Dedifferentiated amniotic fluid mesenchymal stem cell (primary cell): Measurements from ENCODE around the gene WDR20.
"Not testable (repeated sequence)": the region's sequence is repeated elsewhere in the genome, so short reads cannot be mapped to it uniquely, and the experiment has no call there.

Source experiments
- DNase-seq: peaks from one replicate; pipeline ENCODE4 v3.0.0-alpha.2; 2016; ENCODE audit errors: extremely low spot score

WDR20 gene

DNA sequence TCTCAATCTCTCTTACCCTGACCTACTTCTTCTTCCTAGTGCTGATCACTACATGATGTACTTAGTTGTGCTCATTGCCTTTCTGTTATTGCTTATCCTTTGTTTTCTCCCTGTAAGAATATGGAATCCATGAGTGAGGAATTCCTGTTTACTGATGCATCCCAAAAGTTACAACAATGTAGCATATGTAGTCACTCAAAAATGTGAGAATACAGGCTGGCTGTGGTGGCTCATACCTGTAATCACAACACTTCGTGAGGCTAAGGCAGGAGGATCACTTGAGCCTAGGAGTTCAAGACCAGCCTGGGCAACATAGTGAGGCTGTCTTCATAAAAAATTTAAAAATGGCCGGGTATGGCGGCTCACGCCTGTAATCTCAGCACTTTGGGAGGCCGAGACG, 8.0 kb upstream of the WDR20 start:
- no peak for DNase-seq

DNA sequence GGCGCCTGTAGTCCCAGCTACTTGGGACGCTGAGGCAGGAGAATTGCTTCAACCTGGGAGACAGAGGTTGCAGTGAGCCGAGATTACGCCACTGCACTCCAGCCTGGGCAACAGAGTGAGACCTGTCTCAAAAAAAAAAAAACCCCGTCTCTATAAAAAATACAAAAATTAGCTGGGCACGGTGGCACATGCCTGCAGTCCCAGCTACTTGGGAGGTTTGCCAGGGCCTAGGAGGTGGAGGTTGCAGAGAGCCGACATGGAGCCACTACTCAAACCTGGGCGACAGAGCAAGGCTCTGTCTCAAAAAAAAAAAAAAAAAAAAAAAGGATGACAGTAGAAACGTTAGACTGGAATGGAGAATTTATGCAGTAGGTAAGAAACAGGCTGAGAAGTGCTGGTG, 5.7 kb upstream of the WDR20 start:
- DNase-seq: not testable (repeated sequence)

DNA sequence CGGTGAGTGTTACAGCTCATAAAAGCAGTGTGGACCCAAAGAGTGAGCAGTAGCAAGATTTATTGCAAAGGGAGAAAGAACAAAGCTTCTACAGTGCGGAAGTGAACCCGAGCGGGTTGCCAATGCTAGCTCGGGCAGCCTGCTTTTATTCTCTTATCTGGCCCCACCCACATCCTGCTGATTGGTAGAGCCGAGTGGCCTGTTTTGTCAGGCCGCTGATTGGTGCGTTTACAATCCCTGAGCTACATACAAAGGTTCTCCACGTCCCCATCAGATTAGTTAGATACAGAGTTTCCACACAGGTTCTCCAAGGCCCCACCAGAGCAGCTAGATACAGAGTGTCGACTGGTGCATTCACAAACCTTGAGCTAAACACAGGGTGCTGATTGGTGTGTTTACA, 5.0 kb upstream of the WDR20 start:
- DNase-seq: not testable (repeated sequence)

DNA sequence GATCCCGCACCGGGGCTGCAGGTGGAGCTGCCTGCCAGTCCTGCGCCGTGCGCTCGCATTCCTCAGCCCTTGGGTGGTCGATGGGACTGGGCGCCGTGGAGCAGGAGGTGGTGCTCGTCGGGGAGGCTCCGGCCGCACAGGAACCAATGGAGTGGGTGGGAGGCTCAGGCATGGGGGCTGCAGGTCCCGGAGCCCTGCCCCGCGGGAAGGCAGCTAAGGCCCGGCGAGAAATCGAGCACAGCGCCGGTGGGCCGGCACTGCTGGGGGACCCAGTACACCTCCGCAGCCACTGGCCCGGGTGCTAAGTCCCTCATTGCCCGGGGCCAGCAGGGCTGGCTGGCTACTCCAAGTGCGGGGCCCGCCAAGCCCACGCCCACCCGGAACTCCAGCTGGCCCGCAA, 4.2 kb upstream of the WDR20 start:
- not testable (repeated sequence) for DNase-seq

DNA sequence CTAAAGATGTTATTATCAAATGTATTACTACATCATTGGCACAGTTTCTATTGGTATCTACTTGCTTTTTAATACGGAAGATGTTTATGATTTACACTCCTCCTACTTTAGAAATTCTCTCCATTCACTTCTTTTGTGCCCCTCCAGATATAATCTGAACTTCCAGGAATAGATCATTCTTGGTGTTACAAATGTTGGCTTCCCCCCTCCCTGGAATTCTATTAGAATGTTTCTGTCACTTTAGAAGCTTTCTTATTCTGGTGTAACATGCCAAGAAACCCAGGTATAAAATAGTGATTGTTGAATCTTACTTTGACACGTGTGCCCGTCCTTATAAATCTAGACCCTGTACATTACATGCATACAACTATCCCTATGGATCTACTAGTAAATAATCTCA, 1.2 kb upstream of the WDR20 start:
- no peak for DNase-seq

DNA sequence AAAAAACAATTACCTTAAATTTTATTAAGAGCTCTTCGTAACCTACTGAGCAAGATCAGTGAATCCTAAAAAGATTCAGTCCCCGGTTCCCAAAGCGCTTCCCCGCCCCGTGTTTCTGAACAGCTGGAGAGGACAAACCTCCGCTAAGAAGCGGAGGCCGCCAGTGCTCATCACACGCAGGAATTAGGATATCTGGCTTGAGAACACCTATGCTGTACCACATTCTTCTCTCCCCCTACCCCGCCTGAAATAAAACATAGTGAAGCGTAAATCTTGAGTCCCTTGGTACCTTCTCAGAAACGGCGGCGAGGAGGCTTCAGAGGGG, 774 bp upstream of the WDR20 start:
- DNase-seq: no peak

DNA sequence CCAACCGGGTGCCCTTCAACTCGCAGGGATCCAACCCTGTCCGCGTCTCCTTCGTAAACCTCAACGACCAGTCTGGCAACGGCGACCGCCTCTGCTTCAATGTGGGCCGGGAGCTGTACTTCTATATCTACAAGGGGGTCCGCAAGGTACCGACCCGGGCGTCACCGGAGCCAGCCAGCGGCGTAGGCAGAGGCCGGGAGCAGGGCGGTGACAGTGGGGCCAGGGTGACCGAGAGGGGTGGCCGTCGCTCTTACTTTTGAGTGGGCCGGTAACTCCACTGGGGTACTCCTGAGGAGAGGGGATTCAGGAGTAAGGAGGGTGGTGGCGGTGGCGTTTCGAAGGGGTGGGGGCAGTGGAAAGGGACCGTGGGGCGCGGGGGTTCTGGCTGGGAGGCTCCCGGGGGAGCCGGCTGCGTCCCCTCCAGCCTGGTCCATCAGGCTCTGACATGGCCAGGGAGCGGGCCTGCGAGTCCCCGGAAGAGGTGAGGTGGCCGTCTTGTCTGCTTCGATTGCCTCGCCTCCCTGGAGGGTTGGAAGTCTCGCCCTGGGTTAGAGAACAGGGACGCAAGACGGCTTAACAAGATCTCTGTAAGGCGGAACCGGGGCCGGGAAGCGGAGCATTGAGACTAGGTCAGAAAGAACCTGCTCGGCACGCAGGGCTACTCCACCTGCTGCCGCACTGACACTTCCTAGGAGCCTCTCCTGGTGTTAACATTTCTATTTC, 491 bp downstream of the WDR20 start:
- DNase-seq: no peak

DNA sequence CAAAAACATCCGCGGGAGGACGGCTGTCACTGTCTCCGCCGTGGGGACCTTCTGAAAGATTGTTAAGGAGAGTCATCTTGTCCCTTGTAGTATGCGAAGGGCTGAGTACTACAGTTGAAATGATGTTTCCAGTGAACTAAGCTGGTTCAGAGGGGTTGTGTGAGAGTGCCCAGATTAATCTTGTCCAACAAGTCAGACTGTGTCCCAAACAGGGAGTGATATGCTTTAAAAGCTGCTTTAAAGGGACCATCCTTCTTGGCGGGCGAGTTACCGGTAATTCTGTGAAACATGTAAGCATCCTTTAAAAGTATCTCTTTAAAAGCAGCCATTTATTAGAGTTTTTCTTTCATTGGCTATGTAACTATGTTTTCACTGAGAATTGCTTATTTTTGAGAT, 1.1 kb downstream of the WDR20 start:
- DNase-seq: no peak

DNA sequence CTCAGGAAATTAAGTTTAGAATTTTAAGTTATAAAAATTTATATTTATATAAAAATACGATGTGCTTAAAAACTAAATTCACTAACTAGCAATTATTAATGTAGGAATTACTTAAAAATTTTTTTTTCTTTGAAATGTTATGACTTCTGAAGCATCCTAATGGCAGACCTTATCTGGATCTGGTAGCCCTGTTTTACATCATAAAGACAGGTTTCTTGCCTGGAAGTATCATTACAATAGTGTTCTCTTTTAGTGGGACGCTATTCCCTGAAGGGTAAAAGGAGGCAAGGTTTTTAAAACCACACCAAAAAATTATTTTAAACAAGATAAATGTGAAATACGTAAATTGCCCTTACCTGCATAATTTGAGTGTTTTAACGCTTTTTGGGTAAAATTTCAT, 2.1 kb downstream of the WDR20 start:
- DNase-seq: no peak

DNA sequence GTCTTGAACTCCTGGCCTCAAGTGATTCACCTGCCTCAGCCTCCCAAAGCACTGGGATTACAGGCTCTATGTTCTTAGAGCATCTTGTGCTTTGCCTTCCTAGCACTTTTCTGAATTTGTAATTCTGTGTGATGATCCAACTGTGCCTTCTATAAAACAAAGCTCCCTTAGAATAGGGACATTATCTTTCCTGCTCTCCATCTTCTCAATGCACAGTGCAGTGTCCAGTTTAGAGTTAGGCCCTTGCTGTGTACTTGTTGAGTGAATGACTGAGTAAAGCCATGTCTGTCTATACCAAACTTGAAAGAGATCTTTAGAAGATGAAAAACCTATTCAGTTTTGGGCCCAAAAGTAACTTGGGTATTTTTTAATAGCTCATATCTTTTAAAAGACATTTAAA, 5.2 kb downstream of the WDR20 start:
- no peak for DNase-seq

DNA sequence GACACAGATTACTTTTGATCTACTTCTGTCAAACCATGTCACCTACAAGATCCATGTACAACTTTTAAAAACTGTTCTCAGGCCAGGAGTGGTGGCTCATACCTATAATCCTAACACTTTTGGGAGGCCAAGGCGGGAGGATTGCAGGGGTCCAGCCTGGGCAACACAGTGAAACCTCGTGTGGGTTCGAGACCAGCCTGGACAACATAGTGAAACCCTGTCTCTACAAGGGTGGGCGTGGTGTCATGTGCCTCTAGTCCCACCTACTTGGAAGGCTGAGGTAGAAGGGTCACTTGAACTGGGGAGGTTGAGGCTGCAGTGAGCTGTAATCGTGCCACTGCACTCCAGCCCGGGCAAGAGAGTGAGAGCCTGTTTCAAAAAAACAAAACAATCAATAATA, 5.7 kb downstream of the WDR20 start:
- DNase-seq: no peak

DNA sequence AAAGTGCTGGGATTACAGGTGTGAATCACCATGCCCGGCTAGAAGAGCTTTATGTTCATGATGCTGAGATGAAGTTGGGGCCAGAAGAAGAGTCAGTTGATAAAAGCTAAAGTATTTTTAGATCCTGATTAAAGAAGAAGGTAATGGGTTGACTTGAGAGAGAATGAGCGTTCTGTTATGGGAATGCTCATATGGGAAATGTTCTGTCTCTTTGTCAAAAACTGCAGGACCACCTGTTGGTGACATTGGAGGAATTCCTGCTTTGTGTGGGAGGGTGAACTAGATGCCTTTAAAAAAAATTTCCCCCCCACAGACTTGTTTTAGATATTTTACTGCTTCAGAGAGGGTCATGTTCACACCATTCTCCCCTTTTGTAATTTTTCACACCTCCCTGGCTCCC, 6.7 kb downstream of the WDR20 start:
- no peak for DNase-seq

DNA sequence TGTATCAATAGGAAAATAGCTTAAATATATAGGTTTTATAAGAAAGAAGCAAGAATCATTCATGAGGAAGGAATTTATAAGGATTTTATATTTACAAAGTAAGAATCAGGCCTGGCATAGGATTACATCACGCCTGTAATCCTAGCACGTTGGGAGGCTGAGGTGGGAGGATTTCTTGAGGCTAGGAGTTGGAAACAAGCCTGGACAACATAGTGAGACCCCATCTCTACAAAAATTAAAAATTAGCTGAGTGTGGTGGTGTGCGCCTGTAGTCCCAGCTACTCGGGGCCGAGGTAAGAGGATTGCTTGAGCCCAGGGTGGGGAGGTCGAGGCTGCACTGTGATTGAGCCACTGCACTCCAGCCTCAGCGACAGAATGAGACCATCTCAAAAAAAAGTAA, 10.4 kb downstream of the WDR20 start:
- no peak for DNase-seq

DNA sequence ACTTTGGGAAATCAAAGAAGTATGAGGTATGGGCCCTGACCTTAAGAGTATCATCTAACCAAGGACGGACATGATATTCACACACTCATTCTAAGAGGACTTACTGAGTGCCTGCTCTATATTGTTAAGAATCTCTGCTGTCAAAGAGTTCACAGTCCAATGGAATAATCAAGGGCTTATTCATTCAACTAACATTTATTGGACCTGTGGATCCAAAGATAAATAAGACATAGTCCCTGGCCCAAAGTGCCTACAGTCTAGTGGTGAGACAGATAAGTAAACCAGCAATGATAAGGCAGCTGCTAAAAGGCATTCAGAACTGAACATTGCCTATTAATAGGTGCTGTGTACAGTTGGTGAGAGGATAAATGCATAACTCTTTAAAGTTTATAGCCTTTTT, 11.0 kb downstream of the WDR20 start:
- no peak for DNase-seq

DNA sequence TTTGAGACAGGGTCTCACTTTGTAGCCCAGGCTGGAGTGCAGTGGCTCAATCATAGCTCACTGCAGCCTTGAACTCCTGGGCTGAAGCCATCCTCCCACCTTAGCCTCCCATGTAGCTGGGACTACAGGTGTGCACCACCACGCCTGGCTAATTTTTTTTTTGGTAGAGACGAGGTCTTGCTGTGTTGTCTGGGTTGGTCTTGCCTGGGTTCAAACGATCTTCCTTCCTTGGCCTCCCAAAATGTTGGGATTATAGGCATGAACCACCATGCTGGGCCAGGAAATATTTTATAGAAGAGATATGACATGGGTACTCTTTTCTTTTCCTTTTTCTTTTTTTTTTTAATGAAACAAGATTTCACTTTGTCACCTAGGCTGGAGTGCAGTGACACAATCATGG, 11.7 kb downstream of the WDR20 start:
- not testable (repeated sequence) for DNase-seq

DNA sequence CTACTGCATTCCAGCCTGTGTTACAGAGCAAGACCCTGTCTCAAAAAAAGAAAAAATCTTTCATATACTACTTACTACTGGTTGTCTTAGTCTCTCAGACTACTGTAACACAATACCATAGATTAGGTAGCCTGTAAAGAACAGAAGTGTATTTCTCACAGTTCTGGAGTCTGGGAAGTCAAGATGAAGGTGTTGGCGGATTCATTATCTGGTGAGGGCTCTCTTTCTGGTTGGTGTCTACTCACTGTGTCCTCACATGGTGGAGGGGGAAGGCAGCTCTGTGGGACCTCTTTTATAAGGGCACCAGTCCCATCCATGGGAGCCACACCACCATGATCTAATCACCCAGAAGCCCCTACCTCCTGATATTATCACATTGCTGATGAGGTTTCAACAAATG, 14.4 kb downstream of the WDR20 start:
- no peak for DNase-seq

DNA sequence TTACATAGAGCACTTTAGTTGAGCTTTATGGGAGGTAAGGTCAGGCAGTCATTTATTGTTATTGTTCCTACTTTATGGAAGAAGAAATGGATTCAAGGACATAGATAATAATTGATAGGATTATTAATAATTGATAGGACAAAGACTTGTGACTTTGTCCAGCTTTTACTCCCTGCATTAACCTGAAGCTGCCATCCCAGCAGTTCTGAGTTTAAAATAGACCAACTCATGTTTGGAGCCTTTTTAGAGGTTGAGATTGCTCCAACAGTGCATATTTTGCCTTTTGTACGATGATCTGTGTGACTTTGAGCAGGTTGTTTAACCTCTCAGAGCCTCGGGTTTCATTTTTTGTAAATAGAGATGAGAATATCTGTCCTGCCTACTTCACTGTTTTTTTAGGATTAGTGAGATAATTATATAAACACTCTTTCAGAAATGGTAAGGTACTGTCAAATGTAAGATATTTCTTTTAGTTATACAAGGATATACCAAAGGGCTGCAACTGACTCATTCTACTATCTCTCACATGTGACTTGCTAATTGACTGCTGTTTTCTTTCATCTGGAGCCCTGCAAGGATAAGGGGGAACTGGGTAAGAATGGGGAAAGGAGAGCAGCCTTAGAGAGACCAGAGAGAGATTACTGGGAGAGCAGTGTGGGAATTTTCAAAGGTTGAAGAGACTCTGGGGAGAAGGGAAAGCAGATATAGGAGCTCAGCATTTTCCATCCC, 15.3 kb downstream of the WDR20 start:
- no peak for DNase-seq

DNA sequence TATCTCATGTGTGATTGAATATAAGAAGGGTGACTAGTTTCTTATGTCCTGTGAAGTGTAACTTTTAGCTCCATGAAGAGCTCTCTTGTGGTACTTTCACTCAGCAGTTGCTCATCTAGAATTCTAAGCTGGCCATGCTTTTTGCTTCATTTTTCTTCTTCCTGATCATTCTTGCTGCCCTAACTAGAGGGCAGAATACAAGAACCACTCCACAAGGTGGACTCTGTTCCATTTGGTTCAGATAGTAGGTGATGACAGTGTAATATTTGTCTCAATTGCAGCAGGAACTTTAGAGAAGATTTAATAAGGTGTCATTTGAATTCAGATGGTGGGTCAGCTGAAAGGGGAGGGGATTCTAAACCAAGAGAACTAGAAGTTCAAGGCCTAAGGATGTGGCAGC, 17.6 kb downstream of the WDR20 start:
- no peak for DNase-seq

DNA sequence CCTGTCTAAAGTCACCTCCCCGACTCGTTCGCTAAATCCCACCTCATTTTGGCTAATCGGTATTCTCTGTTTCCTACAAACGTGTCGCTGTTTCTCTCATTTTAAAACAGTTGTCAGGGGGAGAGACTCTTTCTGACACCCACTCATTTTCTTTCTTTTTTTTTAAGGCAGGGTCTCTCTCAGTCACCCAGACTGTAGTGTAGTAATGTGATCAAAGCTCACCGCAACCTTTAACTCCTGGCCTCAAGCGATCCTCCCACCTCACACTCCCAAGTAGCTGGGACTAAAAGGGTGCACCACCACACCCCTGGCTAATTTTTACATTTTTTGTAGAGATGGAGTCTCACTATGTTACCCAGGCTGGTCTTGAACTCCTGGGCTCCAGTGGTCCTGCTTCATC, 19.1 kb downstream of the WDR20 start:
- DNase-seq: no peak

DNA sequence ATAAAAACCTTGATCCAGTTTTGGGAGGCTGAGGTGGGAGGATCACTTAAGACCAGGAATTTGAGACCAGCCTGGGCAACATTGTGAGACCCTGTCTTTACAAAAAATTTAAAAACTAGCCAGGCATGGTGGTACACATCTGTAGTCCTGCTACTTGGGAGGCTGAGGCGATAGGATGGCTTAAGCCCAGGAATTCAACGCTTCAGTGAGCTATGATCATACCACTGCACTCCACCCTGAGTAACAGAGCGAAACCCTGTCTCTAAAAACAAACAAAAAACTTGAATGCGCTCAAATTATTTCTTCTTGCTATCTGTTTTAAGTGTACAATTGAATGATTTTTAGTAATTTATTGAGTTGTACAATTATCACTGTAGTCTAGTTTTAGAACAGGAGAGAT, 20.1 kb downstream of the WDR20 start:
- no peak for DNase-seq

DNA sequence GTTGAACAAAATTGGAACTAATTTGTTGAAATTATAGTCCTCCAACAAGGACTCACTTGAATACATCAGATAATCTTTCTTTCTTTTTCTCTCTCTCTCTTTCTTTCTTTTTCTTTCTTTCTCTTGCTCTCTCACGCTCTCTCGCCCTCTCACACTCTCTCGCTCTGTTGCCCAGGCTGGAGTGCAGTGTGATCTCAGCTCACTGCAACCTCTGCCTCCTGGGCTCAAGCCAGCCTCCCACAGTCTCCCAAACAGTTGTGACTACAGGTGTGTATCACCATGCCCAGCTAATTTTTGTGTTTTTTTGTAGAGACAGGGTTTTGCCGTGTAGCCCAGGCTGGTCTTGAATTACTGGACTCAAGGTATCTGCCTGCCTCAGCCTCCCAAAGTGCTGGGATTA, 22.8 kb downstream of the WDR20 start:
- no peak for DNase-seq

DNA sequence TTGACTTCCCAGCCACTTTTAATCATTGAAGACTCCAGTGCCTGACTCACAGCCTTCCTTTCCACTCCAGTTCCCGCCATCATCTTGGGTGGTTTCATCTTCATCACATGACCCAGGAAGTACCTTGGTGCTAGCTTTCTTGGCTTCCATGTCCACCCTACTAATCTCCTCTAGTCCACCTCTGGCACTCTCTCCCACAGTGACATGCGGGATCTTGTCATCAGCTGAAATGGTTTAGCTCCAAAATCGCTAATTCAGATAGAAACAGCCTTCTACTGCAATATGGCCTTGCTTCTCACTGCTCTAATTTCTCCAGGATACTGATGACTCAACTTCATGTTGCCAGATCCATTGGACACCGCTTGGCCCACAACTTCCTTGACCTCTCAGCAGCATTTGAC, 24.5 kb downstream of the WDR20 start:
- DNase-seq: no peak

DNA sequence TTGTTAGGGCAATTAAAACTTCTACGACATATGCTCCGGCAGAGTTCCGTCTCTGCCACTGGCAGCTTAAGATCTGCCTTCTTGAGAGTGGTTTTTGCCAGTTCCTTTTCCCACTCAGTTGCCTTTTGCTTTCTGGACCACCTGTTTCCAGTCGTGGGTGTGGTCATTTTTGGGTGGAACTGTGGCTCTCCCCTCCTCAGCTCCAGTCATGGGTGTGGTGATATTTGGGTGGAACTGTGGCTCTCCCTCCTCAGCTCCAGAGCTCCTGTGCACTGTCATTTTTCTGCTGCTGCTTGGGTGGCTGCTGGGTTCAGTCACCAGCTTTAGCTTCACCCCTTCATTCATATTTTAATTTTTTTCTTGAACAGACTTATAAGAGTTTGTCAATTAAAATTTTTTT, 25.3 kb downstream of the WDR20 start:
- no peak for DNase-seq

DNA sequence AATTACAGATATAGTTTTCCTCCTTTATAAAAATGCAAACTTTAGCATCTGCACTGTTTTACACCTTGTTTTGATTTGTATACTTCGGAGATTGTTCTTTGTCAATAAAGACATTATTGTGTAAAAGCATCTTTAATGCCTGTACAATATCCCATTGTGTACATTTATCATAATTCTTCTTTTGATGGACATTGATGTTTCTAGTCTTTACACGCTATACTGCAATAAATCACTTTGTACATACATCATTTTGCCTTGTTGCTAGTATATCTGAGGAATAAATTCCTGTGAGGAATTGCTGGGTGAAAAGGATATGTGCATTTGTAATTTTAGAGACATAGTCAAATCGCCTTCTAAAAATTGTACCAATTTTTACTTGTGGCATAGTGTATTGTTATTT, 30.4 kb downstream of the WDR20 start:
- DNase-seq: no peak
